Posterior cingulate gyrus (tissue), 11 donors: ENCODE measurements around the gene TSPAN18.

Experiments
- DNase-seq, 10 donors: peaks; one replicate each; pipeline versions ENCODE4 v3.0.0 to v3.0.0-alpha.2; 2020 to 2021; ENCODE audit warnings: mixed read lengths in 3 of 10
- intact Hi-C: fragments of 100-400 bp; cut with DNase I; formaldehyde crosslinking; loops from one replicate; pipeline ENCODE4 v1.15.1; 2023

The TSPAN18 gene

GRCh38 chr11:44815917-44816456, 89.2 kb downstream of the TSPAN18 start:
- intact Hi-C loops: no loop called here
- DNase-seq: peak in 1 of 10 donors; percentile 22

DNA sequence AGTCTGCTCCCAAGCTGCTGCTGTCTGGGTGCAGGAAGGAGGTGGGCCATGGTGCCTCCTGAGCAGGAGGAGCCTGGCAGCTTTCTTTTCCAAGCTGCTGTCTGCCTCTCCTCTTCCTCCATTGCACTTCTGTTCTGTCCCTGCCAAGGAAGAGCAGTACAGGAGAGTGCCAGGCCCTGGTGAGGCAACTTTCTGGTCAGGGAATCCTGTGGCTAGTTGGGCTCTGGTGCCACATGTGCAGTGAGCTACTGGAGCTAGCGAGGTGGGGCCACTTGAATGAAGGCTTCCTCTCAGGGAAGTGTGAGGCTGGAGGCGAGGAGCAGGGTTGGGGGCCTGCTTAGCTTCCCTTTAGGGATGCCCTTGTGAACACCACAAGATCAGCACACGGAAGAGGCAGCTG, 90.0 kb downstream of the TSPAN18 start:
- peak in 1 of 10 donors; percentile 66 for DNase-seq
- intact Hi-C loops: no loop called here

DNA sequence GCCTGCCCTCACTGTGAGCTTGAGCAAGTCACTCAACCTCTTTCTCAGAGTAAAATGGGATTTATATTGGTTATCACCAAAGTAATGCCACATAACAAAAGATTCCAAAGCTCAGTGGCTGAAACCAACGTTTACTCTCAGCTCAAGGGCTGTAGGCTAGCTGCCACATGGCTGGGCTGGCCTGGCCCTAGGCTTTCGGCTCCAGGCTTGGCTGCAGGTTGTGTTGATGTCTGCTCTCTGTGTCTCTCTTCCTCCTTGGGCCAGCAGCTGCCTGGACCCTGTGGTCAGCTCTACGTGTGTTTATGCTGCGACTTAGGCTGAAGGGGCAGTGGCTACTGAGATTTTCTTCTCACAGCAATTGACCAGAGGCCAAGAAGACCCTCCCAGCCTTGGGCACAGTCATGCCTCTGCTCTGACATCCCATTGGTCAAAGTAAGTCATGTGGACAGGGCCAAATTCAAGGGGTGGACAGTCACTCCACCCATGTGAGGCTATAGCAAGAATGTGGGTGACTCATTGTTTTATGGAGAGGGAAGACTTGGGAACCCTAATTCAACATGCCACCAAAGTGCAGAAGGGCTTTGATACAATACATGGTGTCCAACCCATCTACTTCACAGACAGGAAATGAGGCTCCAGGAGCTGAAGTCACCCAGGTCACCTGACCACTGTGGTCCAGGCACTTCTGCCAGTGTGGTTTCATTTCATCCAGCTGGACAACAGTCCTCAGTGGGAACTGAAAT, 90.6 kb downstream of the TSPAN18 start:
- intact Hi-C loops: no loop called here
- peak in 1 of 10 donors; percentile 67 for DNase-seq

DNA sequence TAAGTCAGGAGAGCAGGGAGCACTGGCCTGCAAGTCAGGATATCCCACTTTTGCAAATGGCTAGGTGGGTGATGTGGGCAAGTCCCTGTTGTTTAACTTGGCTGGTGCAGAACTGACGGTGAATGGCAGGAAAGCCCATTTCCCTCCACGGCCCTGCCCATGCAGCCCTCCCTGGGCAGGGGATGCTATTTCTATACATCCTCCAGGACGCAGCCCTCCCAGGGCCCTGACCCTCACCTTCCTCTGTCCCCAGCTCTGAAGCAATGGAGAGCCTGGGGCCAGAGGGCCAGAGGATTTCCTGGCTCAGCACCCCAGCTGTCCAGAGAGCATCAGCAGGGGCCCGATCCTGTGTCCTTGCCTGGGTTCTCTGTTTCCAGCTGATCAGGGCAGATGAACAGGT, 91.3 kb downstream of the TSPAN18 start:
- intact Hi-C loops: no loop called here
- DNase-seq: peak in 1 of 10 donors; percentile 21

DNA sequence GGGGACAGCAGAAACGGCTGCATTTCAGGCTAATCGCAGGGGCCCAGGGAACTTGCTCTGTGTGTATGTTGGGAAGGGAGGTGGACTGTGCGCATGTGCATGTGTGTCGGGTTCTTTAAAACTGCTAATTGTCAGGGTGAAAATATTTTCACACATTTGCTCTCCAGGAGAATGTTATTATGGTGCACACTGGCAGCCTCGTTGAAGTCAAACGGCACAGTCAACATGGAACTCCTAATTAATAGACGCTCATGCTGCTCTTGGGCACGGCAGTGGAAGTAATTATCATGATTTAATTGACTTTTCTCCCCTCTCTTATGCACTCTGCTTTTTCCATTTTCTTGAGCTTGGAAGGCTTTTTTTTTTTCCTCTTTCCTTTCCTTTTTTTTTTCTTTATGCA, 92.6 kb downstream of the TSPAN18 start:
- DNase-seq: no peak
- intact Hi-C loops: no loop called here

DNA sequence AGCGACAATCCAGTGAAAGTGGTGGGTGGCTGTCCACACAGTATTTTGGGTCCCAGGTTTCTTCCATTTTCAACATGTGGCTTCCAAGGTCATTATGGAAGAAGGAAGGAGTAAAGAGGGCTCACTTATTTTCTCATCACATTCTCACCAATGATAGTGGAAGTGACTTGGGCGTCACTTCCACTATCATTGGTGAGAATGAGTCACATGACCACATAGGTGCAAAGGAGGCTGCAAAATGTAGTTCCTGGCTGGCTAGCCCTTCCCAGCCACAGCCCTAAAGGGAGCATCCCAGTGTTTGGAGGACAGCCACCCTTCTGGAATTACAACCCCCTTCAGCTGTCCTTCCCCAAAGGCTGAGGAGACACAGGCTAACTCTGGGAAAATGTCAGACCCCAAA, 95.6 kb downstream of the TSPAN18 start:
- peak in 1 of 10 donors; percentile 0 for DNase-seq
- intact Hi-C loops: no loop called here

- DNase-seq: peak in 1 of 10 donors; percentile 65
- intact Hi-C loops: no loop called here
Observed at GRCh38 chr11:44823006-44823405, 96.2 kb downstream of the TSPAN18 start.

- DNase-seq: peak in 1 of 10 donors; percentile 50
- intact Hi-C loops: no loop called here
Observed at GRCh38 chr11:44823868-44824267, 97.1 kb downstream of the TSPAN18 start.

GRCh38 chr11:44824300-44824704, 97.5 kb downstream of the TSPAN18 start:
- peak in 1 of 10 donors; percentile 27 for DNase-seq
- intact Hi-C loops: no loop called here

DNA sequence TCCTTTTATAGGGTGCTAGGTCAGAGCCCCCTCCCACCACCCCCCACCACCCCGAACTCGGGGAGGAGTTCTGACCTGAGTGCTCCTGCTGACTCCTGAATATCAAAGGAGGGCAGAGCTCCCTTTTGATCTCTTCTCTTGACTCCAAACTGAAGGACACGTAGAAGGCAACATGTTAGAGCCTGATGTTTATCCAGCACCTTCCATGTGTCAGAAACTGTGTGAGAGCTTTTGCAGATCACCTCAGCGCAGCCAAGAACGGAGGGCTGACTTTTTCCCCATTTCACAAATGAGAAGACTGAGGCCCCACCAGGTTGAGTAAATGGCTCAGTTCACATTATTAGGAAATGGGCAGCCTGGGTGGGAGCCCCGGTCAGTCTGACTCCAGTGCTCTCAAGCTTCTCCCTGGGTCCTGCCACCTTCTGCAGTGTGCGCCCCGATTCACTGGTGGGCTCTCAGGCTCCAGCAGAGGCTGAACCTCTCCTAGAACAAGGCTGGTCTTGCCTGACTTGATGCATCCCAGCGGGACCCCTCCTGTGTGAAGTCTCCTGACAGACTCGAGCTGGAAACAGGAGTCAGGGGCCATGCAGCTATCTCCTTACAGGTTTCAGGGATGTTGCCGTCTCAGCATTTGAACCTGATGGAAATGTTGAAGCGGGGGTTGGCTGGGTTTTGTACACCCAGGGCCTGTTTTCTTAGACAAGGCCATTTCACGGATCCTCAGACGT, 98.5 kb downstream of the TSPAN18 start:
- peak in 1 of 10 donors; percentile 43 for DNase-seq
- intact Hi-C loops: no loop called here

DNA sequence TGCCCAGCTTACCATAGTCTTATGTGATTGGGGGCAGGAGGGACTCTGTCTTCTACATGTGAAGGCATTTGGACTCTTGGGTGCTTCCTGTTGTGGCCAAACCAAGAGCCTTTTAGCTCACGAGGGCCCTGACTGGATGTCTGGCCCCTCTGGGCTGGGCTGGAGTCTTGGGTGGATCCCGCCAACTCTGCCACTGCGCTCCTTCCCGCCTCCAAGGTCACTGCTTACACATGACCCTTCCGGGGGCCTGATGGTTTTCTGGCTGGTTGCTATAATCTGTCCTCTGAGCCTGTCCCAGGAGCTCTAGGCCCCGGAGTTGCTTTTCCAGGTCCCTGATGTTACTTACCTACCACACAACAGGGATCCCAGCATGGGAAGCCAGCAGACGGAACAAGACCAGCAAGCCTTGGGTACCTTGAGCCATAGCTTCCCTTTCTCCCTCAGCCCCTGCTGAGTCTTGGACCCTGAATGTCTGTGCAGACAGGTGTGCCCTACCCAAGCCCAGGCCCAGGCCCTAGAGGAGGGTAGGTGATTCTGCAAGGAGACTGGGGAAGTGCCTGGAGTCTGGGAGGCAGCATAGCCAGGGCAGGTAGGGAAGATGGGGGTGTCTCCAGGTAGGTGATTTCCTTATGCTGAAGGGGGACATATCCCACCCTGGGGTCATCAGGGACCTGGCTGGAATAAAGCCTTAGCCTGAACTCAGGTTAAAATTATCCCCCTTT, 100.3 kb downstream of the TSPAN18 start:
- intact Hi-C loops: no loop called here
- peak in 1 of 10 donors; percentile 49 for DNase-seq

DNA sequence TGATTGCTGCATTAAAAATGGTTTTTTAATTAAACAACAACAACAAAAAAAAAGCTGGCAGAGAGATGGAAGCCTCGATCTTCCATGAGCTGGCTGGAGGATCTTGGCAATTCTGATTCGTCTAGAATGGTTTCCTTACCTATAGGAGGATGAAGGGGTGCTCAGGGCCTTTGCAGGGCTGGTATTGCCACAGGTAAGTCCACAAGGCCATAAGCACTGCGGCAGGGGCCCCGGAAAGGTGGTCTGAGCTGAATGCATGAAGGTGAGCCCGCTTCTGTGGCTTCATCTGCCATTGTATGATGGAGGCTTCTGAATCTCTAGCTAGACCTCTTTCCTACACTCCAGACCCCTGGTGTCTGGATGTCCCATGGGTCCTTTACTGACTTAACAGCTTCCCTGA, 101.5 kb downstream of the TSPAN18 start:
- peak in 1 of 10 donors; percentile 34 for DNase-seq
- intact Hi-C loops: no loop called here

DNA sequence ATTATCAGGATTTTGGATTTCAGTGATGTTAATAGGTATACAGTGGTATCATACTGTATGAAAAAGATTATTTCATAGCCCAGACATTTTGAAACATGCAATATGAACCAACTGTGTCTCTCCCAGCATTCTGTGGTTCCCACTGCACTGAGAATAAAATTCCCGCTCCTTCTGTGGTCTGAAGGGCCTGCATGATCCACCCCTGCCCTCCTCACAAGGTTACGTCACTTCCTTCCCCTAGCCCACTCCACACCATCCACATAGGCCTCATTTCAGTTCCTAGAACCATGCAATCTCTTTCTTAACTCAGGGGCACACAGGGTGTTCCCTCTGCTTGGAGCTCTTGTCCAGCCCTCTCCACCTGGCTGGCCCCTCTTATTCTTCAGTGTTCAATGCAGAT, 103.1 kb downstream of the TSPAN18 start:
- DNase-seq: peak in 1 of 10 donors; percentile 14
- intact Hi-C loops: no loop called here

GRCh38 chr11:44831605-44832394, 105.0 kb downstream of the TSPAN18 start:
- intact Hi-C loops: no loop called here
- DNase-seq: peak in 1 of 10 donors; percentile 50

- intact Hi-C loops: no loop called here
- DNase-seq: peak in 1 of 10 donors; percentile 54
Observed at GRCh38 chr11:44832452-44832851, 105.7 kb downstream of the TSPAN18 start.

- DNase-seq: no peak
- intact Hi-C loops: no loop called here
Observed at GRCh38 chr11:44833221-44833876, 106.6 kb downstream of the TSPAN18 start.

DNA sequence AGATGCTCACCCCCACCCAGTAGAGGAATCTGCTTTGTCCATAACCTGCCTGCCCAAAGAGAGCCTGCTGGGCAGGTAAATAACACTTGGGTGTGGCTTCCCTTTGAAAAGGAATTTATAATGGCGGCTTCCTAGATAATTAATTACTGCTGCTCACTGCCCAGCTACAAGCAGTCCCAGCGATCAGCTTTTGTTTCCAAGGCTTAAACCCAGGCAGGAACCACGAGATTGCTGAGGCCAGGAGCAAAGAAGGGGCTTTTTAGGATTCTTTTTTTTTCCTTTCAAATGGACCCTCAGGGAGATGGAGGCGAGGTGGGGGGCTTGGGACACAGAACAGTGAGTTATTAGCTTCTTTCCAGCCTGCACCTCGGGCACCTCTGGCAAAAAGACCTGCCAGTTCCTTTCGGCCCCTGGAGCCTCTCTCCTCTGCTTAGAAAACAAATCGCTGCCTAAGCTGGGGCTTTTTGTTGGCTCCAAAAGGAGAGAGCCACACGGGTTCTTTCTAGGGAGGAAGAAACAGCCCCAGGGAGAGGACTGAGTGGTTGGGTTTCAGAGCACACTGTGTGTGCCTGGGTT, 107.2 kb downstream of the TSPAN18 start:
- no peak for DNase-seq
- intact Hi-C loops: no loop called here

- intact Hi-C loops: no loop called here
- no peak for DNase-seq
Observed at GRCh38 chr11:44834846-44835245, 108.1 kb downstream of the TSPAN18 start.

GRCh38 chr11:44835296-44835695, 108.5 kb downstream of the TSPAN18 start:
- no peak for DNase-seq

More at GRCh38 chr11:44835296-44835695, 108.5 kb downstream of the TSPAN18 start:
- intact Hi-C loops: no loop called here
